Measurements from ENCODE around the gene MALT1.
"Not testable (repeated sequence)": the region's sequence is repeated elsewhere in the genome, so short reads cannot be mapped to it uniquely, and the experiment has no call there.

GRCh38 chr18:58643557-58643956, 27.7 kb upstream of the MALT1 start:
- TF ChIP-seq, protein P1, sequence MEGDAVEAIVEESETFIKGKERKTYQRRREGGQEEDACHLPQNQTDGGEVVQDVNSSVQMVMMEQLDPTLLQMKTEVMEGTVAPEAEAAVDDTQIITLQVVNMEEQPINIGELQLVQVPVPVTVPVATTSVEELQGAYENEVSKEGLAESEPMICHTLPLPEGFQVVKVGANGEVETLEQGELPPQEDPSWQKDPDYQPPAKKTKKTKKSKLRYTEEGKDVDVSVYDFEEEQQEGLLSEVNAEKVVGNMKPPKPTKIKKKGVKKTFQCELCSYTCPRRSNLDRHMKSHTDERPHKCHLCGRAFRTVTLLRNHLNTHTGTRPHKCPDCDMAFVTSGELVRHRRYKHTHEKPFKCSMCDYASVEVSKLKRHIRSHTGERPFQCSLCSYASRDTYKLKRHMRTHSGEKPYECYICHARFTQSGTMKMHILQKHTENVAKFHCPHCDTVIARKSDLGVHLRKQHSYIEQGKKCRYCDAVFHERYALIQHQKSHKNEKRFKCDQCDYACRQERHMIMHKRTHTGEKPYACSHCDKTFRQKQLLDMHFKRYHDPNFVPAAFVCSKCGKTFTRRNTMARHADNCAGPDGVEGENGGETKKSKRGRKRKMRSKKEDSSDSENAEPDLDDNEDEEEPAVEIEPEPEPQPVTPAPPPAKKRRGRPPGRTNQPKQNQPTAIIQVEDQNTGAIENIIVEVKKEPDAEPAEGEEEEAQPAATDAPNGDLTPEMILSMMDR (IDR thresholded peaks at IDR 0.05): not testable (repeated sequence)
- TF ChIP-seq POLR2AphosphoS5 (IDR thresholded peaks at IDR 0.05); POLR2A (IDR thresholded peaks at IDR 0.05; ENCODE audit: low read depth): not testable (repeated sequence)

All from esophagus muscularis mucosa (tissue), 3 donors.